PC-3 (cell line): ENCODE data around the gene WNT5B. TPM values are rescaled to one million over a fixed set of nuclear protein-coding genes. Genes with fewer than 3 reads are reported as not detected.

Experiments used
- ATAC-seq: fragments of 200-7000 bp; cut with Tn5 transposase; 2 replicates; pipeline ENCODE4 v1.9.1; 2020; ENCODE audit warnings: mild to moderate bottlenecking, moderate library complexity
- BruUV-seq: library from RNA; stranded (reverse); fragments of 400-500 nt; replicated peaks from 2 replicates; lab custom pipeline; 2021; lab: Mats Ljungman, UMichigan
- CTCF ChIA-PET: fragments of 300-600 bp; sonication (Branson Sonifier 250); formaldehyde crosslinking; loops from one replicate; lab custom pipeline; 2022; ENCODE audit warnings: antibody characterized with exemption; lab: Charles Lee
- POLR2A ChIA-PET: fragments of 300-600 bp; sonication (Branson Sonifier 250); formaldehyde crosslinking; loops from one replicate; lab custom pipeline; 2022; ENCODE audit warnings: antibody characterized with exemption; ENCODE audit not compliant: unreplicated experiment; lab: Charles Lee
- DNase-seq: peaks from one replicate; pipeline ENCODE4 v3.0.0-alpha.2; 2015
- H2AFZ ChIP-seq: fragments of 300-600 bp; sonication (generic); 2 replicates; pipeline ENCODE4 v1.6.0; 2016; ENCODE audit warnings: antibody characterized with exemption, low read length
- H3F3A ChIP-seq: fragments of 300-600 bp; sonication (generic); one replicate; pipeline ENCODE4 v1.6.0; 2017; ENCODE audit warnings: antibody characterized with exemption, low read length, control low read depth, mild to moderate bottlenecking; ENCODE audit not compliant: unreplicated experiment
- H3K27ac ChIP-seq: fragments of 300-600 bp; sonication (generic); 2 replicates; pipeline ENCODE4 v1.5.1; 2016; ENCODE audit warnings: mild to moderate bottlenecking, low read length
- H3K27me3 ChIP-seq: fragments of 300-600 bp; sonication (generic); 2 replicates; pipeline ENCODE4 v1.6.1; 2016; ENCODE audit warnings: low read length, mixed read lengths
- H3K36me3 ChIP-seq: fragments of 300-600 bp; sonication (generic); 2 replicates; pipeline ENCODE4 v1.6.1; 2016; ENCODE audit warnings: low read depth, mixed run types, low read length, mixed read lengths
- H3K4me1 ChIP-seq: fragments of 300-600 bp; sonication (generic); 2 replicates; pipeline ENCODE4 v1.5.1; 2016; ENCODE audit warnings: low read length; ENCODE audit not compliant: insufficient read depth
- H3K4me2 ChIP-seq: fragments of 300-600 bp; sonication (generic); 2 replicates; pipeline ENCODE4 v1.6.0; 2016; ENCODE audit warnings: low read length
- H3K4me3 ChIP-seq: fragments of 300-600 bp; sonication (generic); 2 replicates; pipeline ENCODE4 v1.5.1; 2016; ENCODE audit warnings: mild to moderate bottlenecking, low read length, mixed read lengths
- H3K79me2 ChIP-seq: fragments of 300-600 bp; sonication (generic); 2 replicates; pipeline ENCODE4 v1.6.1; 2017; ENCODE audit warnings: low read length, mixed read lengths
- H3K9ac ChIP-seq: fragments of 300-600 bp; sonication (generic); 2 replicates; pipeline ENCODE4 v1.6.0; 2016; ENCODE audit warnings: mild to moderate bottlenecking, low read length
- H3K9me2 ChIP-seq: fragments of 300-600 bp; sonication (generic); replicated peaks from 2 replicates; pipeline ENCODE4 v1.6.1; 2016; ENCODE audit warnings: mixed run types, low read length, mixed read lengths
- H3K9me3 ChIP-seq: fragments of 300-600 bp; sonication (generic); 2 replicates; pipeline ENCODE4 v1.6.1; 2016; ENCODE audit warnings: low read length, mixed read lengths
- H4K20me1 ChIP-seq: fragments of 300-600 bp; sonication (generic); 2 replicates; pipeline ENCODE4 v1.6.1; 2016; ENCODE audit warnings: low read length, mixed read lengths
- CTCF ChIP-seq: fragments of 300-600 bp; sonication (generic); conservative IDR thresholded peaks from 2 replicates; pipeline ENCODE4 v1.5.1; 2017; ENCODE audit warnings: antibody characterized with exemption, low read depth, mild to moderate bottlenecking, low read length
- EZH2 ChIP-seq: fragments of 300-600 bp; sonication (generic); IDR thresholded peaks from one replicate; pipeline ENCODE4 v1.6.1; 2017; ENCODE audit warnings: antibody characterized with exemption, mild to moderate bottlenecking, low read length; ENCODE audit not compliant: unreplicated experiment
- EZH2phosphoT487 ChIP-seq: fragments of 300-600 bp; sonication (generic); IDR thresholded peaks from 2 replicates; pipeline ENCODE4 v1.6.1; 2018; ENCODE audit warnings: mild to moderate bottlenecking, antibody characterized with exemption, low read length, borderline replicate concordance
- intact Hi-C: fragments of 100-400 bp; cut with micrococcal nuclease; formaldehyde crosslinking; loops from 2 replicates; pipeline ENCODE4 v1.9.0; 2023
- total RNA-seq: library from RNA; depleted of rRNA; stranded (reverse); fragments of >200 nt; gene quantifications from 2 replicates; pipeline ENCODE4 v1.2.3, GENCODE V29; 2014

Gene WNT5B
- total RNA-seq, 1 experiment from 2014 or later, result 2.2 TPM

GRCh38 chr12:1632702-1633101, 3.7 kb downstream of the WNT5B start:
- H3K9me2 ChIP-seq, result no peaks in the 10 kb centered on the region
- ATAC-seq (no peak), DNase-seq (no peak)
- BruUV-seq, result no TSS peak
- peaks cover 14% of the 10 kb centered on the region for H3K27me3 ChIP-seq
- no peak overlapping the region for H3K27ac ChIP-seq
- H3K36me3 ChIP-seq, result no peaks in the 10 kb centered on the region
- H3K9me3 ChIP-seq, result no peaks in the 10 kb centered on the region
- H4K20me1 ChIP-seq, result no peaks in the 10 kb centered on the region
- H3K4me1 ChIP-seq, result 0 out of 2 replicates have a peak, but pooled peaks cover 9% of the 10 kb centered on the region
- no peak overlapping the region for H3K4me3 ChIP-seq
- no peak overlapping the region for H3K9ac ChIP-seq
- no peak overlapping the region for H2AFZ ChIP-seq
- no peaks in the 10 kb centered on the region for H3K79me2 ChIP-seq
- H3K4me2 ChIP-seq, result no peak overlapping the region
- intact Hi-C loops, result loop anchor here (5.0 kb wide), 2 partner anchors 160 to 305 kb away; no protein-coding TSS in a partner anchor
- ChIA-PET POLR2A (no interaction called here), CTCF (no interaction called here)
- no peaks in the 10 kb centered on the region for H3F3A ChIP-seq
- TF ChIP-seq EZH2phosphoT487, result no peak
- no peak for TF ChIP-seq CTCF
- TF ChIP-seq EZH2, result no peak

GRCh38 chr12:1633459-1633858, 4.4 kb downstream of the WNT5B start:
- Histone ChIP-seq H3F3A (no peaks in the 10 kb centered on the region), H3K36me3 (no peaks in the 10 kb centered on the region), H3K27ac (no peak overlapping the region), H3K4me1 (0 out of 2 replicates have a peak, but pooled peaks cover 9% of the 10 kb centered on the region), H3K9ac (no peak overlapping the region), H3K4me3 (no peak overlapping the region), H4K20me1 (no peaks in the 10 kb centered on the region), H3K4me2 (no peak overlapping the region), H3K79me2 (no peaks in the 10 kb centered on the region), H3K9me2 (no peaks in the 10 kb centered on the region), H3K27me3 (peaks cover 14% of the 10 kb centered on the region), H3K9me3 (no peaks in the 10 kb centered on the region), H2AFZ (no peak overlapping the region)
- CTCF ChIA-PET, result no interaction called here
- DNase-seq (no peak), ATAC-seq (no peak)
- intact Hi-C loops, result loop anchor here (5.0 kb wide), 2 partner anchors 159 to 304 kb away; no protein-coding TSS in a partner anchor
- POLR2A ChIA-PET, result no interaction called here
- no TSS peak for BruUV-seq
- TF ChIP-seq EZH2, result no peak
- no peak for TF ChIP-seq EZH2phosphoT487
- TF ChIP-seq CTCF, result no peak

GRCh38 chr12:1634149-1634548, 5.1 kb downstream of the WNT5B start:
- Histone ChIP-seq H2AFZ (no peak overlapping the region), H3F3A (no peaks in the 10 kb centered on the region), H4K20me1 (no peaks in the 10 kb centered on the region), H3K9me2 (no peaks in the 10 kb centered on the region), H3K36me3 (no peaks in the 10 kb centered on the region), H3K27ac (no peak overlapping the region), H3K9me3 (no peaks in the 10 kb centered on the region), H3K79me2 (no peaks in the 10 kb centered on the region), H3K4me3 (no peak overlapping the region), H3K27me3 (peaks cover 10% of the 10 kb centered on the region), H3K4me2 (no peak overlapping the region), H3K9ac (no peak overlapping the region), H3K4me1 (0 out of 2 replicates have a peak, but pooled peaks cover 7% of the 10 kb centered on the region)
- intact Hi-C loops, result loop anchor here (5.0 kb wide), 2 partner anchors 158 to 303 kb away; no protein-coding TSS in a partner anchor
- ChIA-PET CTCF (interaction anchor here (0.5 to 1.1 kb wide), 6 partner anchors 10 to 376 kb away, joined by 3 to 10 read pairs (median 4); partner anchors contain the start of gene ADIPOR2), POLR2A (no interaction called here)
- no TSS peak for BruUV-seq
- ATAC-seq, result no peak
- no peak for DNase-seq
- TF ChIP-seq EZH2phosphoT487 (no peak), EZH2 (no peak), CTCF (no peak)
